Neural cell (in vitro differentiated cells): ENCODE data around the gene AKAP6.

Source experiments
- EZH2 ChIP-seq: fragments of 200-600, 300-800 bp; shearing (Covaris generic), sonication (generic); IDR thresholded peaks from 2 replicates; pipeline ENCODE4 v1.6.1; 2014; ENCODE audit warnings: antibody characterized with exemption, low read length, borderline replicate concordance, mild to moderate bottlenecking; ENCODE audit not compliant: insufficient read depth, poor library complexity, severe bottlenecking
- POLR2AphosphoS5 ChIP-seq: IDR thresholded peaks from 2 replicates; pipeline ENCODE4 v1.6.1; 2012
- SMC3 ChIP-seq: fragments of 450-650 bp; conservative IDR thresholded peaks from 2 replicates; pipeline ENCODE4 v1.6.1; 2014; ENCODE audit warnings: antibody characterized with exemption, mild to moderate bottlenecking, moderate library complexity; ENCODE audit not compliant: poor library complexity
- TF ChIP-seq, protein P1 (sequence below): fragments of 450-650 bp; IDR thresholded peaks from 2 replicates; pipeline ENCODE4 v1.5.1; 2014; ENCODE audit warnings: antibody characterized with exemption, mild to moderate bottlenecking, moderate library complexity; ENCODE audit not compliant: poor library complexity, severe bottlenecking
- TF ChIP-seq, protein P2 (sequence below): IDR thresholded peaks from 2 replicates; pipeline ENCODE4 v1.6.1; 2012; ENCODE audit warnings: borderline replicate concordance

DNA sequence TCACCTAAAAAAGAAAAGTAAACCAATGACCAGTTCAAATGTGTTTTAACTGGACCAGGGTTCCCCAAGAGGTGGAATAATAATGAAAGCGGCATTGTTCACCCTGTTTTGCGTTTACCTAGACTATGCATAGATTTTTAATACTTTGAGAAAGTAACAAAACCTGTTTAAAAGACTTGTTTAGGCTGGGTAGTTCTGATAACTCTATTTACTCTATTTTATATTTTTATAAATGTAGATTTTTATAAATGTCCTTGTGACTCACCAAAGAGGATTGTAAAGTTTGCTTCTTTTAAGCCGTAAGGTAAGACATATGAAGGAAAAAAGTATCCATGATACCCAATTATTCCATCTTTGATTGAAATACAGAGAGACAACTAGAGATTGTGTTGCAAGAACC is 321.6 kb downstream of the AKAP6 start:
- TF ChIP-seq, protein P1, sequence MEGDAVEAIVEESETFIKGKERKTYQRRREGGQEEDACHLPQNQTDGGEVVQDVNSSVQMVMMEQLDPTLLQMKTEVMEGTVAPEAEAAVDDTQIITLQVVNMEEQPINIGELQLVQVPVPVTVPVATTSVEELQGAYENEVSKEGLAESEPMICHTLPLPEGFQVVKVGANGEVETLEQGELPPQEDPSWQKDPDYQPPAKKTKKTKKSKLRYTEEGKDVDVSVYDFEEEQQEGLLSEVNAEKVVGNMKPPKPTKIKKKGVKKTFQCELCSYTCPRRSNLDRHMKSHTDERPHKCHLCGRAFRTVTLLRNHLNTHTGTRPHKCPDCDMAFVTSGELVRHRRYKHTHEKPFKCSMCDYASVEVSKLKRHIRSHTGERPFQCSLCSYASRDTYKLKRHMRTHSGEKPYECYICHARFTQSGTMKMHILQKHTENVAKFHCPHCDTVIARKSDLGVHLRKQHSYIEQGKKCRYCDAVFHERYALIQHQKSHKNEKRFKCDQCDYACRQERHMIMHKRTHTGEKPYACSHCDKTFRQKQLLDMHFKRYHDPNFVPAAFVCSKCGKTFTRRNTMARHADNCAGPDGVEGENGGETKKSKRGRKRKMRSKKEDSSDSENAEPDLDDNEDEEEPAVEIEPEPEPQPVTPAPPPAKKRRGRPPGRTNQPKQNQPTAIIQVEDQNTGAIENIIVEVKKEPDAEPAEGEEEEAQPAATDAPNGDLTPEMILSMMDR: no peak
- TF ChIP-seq EZH2 (no peak), POLR2AphosphoS5 (no peak), SMC3 (no peak)
- TF ChIP-seq, protein P2, sequence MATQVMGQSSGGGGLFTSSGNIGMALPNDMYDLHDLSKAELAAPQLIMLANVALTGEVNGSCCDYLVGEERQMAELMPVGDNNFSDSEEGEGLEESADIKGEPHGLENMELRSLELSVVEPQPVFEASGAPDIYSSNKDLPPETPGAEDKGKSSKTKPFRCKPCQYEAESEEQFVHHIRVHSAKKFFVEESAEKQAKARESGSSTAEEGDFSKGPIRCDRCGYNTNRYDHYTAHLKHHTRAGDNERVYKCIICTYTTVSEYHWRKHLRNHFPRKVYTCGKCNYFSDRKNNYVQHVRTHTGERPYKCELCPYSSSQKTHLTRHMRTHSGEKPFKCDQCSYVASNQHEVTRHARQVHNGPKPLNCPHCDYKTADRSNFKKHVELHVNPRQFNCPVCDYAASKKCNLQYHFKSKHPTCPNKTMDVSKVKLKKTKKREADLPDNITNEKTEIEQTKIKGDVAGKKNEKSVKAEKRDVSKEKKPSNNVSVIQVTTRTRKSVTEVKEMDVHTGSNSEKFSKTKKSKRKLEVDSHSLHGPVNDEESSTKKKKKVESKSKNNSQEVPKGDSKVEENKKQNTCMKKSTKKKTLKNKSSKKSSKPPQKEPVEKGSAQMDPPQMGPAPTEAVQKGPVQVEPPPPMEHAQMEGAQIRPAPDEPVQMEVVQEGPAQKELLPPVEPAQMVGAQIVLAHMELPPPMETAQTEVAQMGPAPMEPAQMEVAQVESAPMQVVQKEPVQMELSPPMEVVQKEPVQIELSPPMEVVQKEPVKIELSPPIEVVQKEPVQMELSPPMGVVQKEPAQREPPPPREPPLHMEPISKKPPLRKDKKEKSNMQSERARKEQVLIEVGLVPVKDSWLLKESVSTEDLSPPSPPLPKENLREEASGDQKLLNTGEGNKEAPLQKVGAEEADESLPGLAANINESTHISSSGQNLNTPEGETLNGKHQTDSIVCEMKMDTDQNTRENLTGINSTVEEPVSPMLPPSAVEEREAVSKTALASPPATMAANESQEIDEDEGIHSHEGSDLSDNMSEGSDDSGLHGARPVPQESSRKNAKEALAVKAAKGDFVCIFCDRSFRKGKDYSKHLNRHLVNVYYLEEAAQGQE: no peak
